Measurements from ENCODE around the gene AVEN.

DNA sequence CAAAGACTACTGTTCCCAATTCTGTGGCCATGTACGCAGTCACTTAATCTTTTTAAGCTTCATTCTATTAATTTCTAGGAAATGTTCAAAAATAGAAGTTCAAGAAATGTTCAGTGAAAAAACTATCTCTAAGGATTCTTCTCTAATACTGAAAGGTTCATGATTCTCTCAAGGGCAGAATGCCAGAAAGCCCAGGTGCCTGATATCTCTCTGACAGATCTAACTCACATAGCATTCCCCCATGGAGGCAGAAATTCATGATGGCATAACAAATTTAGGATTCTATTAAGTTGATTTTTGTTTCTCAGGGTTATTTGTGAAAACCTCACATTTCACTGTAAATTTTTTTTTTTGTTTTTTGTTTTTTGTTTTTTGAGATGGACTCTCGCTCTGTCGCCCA is 53.3 kb downstream of the AVEN start:
- no peak for TF ChIP-seq EZH2phosphoT487 (IDR thresholded peaks at IDR 0.05; ENCODE audit: borderline replicate concordance)
- TF ChIP-seq, protein P1, sequence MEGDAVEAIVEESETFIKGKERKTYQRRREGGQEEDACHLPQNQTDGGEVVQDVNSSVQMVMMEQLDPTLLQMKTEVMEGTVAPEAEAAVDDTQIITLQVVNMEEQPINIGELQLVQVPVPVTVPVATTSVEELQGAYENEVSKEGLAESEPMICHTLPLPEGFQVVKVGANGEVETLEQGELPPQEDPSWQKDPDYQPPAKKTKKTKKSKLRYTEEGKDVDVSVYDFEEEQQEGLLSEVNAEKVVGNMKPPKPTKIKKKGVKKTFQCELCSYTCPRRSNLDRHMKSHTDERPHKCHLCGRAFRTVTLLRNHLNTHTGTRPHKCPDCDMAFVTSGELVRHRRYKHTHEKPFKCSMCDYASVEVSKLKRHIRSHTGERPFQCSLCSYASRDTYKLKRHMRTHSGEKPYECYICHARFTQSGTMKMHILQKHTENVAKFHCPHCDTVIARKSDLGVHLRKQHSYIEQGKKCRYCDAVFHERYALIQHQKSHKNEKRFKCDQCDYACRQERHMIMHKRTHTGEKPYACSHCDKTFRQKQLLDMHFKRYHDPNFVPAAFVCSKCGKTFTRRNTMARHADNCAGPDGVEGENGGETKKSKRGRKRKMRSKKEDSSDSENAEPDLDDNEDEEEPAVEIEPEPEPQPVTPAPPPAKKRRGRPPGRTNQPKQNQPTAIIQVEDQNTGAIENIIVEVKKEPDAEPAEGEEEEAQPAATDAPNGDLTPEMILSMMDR (conservative IDR thresholded peaks at IDR 0.05; ENCODE audit: low read length), result no peak
